DMS 273 treated with DMSO at 0.1 percent for 48 hours (cell line): Measurements from ENCODE around the gene ABCB11.

Source experiments
- DNase-seq: peaks from one replicate; lab custom pipeline; 2025; lab: John Stamatoyannopoulos, UW

The ABCB11 gene

GRCh38 chr2:169007941-169008340 is 23.2 kb downstream of the ABCB11 start:
- DNase-seq: no peak

- DNase-seq: no peak
These were observed 23.8 kb downstream of the ABCB11 start for GRCh38 chr2:169007356-169007755.

GRCh38 chr2:169006665-169007064 is 24.5 kb downstream of the ABCB11 start:
- no peak for DNase-seq

GRCh38 chr2:169005994-169006393 is 25.1 kb downstream of the ABCB11 start:
- DNase-seq: no peak

- no peak for DNase-seq
These were observed 26.0 kb downstream of the ABCB11 start for GRCh38 chr2:169005080-169005598.

- no peak for DNase-seq
These were observed 28.9 kb downstream of the ABCB11 start for GRCh38 chr2:169002161-169002738.

GRCh38 chr2:169001116-169001815 is 29.9 kb downstream of the ABCB11 start:
- DNase-seq: no peak

GRCh38 chr2:168999668-169000213 is 31.4 kb downstream of the ABCB11 start:
- DNase-seq: no peak

GRCh38 chr2:168998609-168999211 is 32.4 kb downstream of the ABCB11 start:
- DNase-seq: no peak

GRCh38 chr2:168997794-168998193 is 33.3 kb downstream of the ABCB11 start:
- DNase-seq: no peak

GRCh38 chr2:168997118-168997521 is 34.0 kb downstream of the ABCB11 start:
- no peak for DNase-seq

GRCh38 chr2:168995744-168996143 is 35.4 kb downstream of the ABCB11 start:
- no peak for DNase-seq

GRCh38 chr2:168993538-168993937 is 37.6 kb downstream of the ABCB11 start:
- DNase-seq: no peak

GRCh38 chr2:168992591-168993349 is 38.4 kb downstream of the ABCB11 start:
- no peak for DNase-seq

GRCh38 chr2:168992026-168992425 is 39.1 kb downstream of the ABCB11 start:
- no peak for DNase-seq

GRCh38 chr2:168988755-168989154 is 42.4 kb downstream of the ABCB11 start:
- no peak for DNase-seq

GRCh38 chr2:168986398-168986943 is 44.7 kb downstream of the ABCB11 start:
- no peak for DNase-seq

GRCh38 chr2:168981651-168982050 is 49.5 kb downstream of the ABCB11 start:
- no peak for DNase-seq

- DNase-seq: no peak
These were observed 52.7 kb downstream of the ABCB11 start for GRCh38 chr2:168978461-168978861.

GRCh38 chr2:168977608-168978007 is 53.5 kb downstream of the ABCB11 start:
- no peak for DNase-seq

- DNase-seq: no peak
These were observed 55.0 kb downstream of the ABCB11 start for GRCh38 chr2:168976034-168976654.
